GM21390 (cell line): Measurements from ENCODE around the gene RGS2.

Source experiments
- ATAC-seq: cut with Tn5 transposase; IDR thresholded peaks from one replicate; pipeline ENCODE4 v1.9.1; 2021; ENCODE audit not compliant: unreplicated experiment

The RGS2 gene

GRCh38 chr1:192826791-192827546, 18.1 kb downstream of the RGS2 start:
- ATAC-seq, result no peak

GRCh38 chr1:192830595-192831246, 21.9 kb downstream of the RGS2 start:
- no peak for ATAC-seq

DNA sequence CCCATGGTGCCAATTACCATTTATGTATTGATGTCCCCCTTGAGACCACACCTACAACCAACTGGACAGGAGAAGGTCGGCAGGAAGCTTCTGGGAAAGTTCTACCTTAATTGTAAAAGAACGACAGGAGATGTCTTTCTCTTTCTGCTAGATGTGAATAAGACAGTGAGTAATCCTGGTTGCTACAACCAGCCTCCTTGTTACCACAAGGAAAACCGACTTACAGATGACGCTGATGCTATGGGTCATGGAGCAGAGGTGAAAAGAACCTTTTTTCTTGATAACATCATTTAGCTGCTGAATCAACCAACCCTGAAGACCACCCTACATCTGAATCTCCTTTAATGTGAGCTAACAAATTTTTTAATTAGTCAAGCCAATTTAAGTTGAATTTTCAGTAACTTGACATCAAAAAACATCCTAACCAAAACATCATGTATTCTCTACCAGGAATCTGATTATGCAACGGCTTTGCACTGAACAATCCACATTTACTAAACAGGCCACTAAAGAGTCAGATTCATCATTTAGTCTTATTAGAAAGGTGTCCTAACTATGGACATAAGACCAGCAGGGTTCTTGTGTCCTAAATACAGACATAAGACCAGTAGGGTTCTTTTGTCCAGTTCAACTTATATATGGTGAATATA, 23.0 kb downstream of the RGS2 start:
- no peak for ATAC-seq

DNA sequence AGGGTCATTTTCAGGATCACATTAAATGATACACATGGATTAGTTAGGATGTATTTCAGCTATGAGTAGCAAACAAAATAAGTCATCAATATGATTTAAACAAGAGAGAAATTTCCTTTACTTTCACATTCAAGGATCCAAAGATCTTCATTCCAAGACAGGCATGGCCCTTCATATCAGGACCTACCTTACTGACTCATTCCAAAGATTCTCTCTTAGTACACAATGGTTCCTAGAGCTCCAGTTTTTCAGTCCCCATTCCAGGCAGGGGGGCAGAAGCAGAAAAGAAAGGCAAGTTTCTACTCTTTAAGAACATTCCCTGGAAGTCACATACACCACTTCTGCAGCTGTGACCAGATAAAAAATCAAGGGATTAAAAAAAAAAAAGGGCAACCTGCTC, 23.7 kb downstream of the RGS2 start:
- no peak for ATAC-seq

DNA sequence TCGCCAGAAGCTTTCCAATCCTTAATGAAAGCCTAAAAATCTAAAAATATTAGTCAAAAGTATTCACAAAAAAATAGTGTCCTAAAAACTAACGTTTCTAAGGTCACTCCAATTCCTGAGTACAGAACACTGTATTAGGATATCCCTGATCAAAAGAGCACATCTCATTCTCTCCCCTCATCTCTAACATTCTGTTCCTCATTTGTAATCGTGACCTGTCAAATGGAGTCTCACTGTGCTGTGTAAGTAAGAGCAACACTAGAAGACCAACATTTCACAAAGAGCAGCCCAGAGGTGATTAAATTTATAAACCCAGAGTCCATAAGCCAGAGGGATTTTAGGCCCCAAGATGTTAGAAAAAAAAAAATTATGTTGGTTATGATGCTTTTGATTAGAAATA, 26.3 kb downstream of the RGS2 start:
- ATAC-seq, result no peak

GRCh38 chr1:192839162-192840066, 30.6 kb downstream of the RGS2 start:
- no peak for ATAC-seq

DNA sequence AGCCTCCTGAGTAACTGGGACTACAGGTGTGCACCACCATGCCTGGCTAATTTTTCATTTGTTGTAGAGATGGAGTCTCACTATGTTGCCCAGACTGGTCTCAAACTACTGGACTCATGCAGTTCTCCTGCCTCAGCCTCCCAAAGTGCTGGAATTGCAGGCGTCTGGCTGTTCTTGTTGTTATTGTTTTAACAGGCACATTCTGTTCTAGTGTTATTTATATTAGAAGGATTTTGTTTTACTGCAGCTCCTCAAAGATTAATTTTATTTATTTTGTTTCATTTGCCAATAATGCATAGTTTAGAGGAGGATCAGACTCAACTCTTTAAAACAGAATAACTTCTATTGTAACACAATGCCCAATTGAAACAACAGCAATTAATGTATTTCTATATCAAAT, 35.5 kb downstream of the RGS2 start:
- no peak for ATAC-seq

GRCh38 chr1:192846950-192847349, 38.1 kb downstream of the RGS2 start:
- no peak for ATAC-seq

DNA sequence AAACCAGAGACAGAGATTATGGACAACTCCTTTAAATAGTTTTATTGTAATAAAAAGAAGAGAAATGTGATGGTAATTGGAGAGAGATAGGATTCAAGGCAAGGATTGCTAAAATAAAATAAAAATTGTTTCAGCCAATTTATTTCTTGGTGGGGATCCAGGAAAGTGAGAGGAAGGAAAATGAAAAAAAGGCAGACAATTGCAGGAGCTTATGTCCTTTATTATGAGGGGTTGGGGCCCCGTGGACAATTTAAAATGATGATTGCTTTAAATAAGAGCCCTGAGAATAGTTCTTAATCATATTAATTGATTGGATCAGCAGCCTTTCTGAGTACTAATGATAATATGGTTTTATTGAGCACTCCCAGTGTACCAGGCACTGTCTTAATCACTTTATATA, 40.2 kb downstream of the RGS2 start:
- no peak for ATAC-seq

GRCh38 chr1:192849442-192849841, 40.6 kb downstream of the RGS2 start:
- ATAC-seq, result no peak

- ATAC-seq, result no peak
Observed at GRCh38 chr1:192852001-192852947, 43.4 kb downstream of the RGS2 start.

DNA sequence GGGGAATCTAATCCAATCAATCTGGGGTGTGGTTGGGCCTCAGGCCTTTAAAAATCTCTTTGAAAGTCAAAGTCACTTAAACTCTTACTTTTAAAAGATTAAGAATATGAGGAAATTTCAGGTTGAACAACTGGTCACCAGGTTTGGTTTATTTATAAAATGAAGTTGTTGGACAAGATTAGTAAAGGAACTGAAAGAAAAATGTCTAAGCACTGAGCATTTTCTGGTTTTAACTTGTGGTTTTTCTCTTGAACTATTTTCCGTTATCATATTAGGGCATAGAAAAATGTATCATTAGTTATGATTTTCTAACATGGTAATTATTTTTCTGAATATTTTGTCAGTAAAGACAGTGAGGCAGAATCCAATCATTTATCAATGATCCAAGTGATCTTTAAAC, 49.6 kb downstream of the RGS2 start:
- no peak for ATAC-seq

GRCh38 chr1:192859808-192860207, 51.0 kb downstream of the RGS2 start:
- ATAC-seq, result no peak

GRCh38 chr1:192860478-192861185, 51.8 kb downstream of the RGS2 start:
- ATAC-seq, result no peak

DNA sequence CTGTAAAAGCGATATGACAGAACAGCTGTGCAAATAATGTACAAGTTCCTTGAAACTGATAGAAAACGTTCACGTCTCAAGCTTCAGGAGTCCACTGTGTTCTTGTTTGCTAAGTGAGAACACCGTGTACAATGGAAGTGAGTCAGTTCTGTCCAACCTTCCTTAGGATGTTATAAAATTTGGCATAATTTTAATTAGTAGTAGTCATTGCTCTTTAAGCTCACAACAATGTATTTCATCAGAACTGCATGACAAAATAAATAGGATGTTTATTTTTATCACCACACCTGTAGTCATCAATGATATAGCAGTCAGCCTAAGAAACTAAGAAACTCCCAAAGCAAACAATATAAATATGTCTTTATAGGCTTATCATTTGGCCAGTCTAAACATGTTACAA, 53.0 kb downstream of the RGS2 start:
- no peak for ATAC-seq
